ENCODE measurements around the gene SLC46A2.

- TF ChIP-seq KDM4B (IDR thresholded peaks at IDR 0.05; ENCODE audit: borderline replicate concordance in 2 of 2, low read depth in 1 of 2) (no peak), ZBTB7A (IDR thresholded peaks at IDR 0.05; ENCODE audit: borderline replicate concordance, control insufficient read depth, low read depth, low read length) (no peak), IRF2 (CRISPR knock-in tag; IDR thresholded peaks at IDR 0.05) (no peak), POLR2AphosphoS5 (IDR thresholded peaks at IDR 0.05; ENCODE audit: control insufficient read depth, insufficient read depth, low read depth, low read length) (no peak)
These were observed 5.4 kb downstream of the SLC46A2 start for GRCh38 chr9:112885324-112885723.
